Astrocyte of the spinal cord (primary cell): ENCODE results near the gene PABPC3.

Experiments used
- DNase-seq: peaks from one replicate; pipeline ENCODE4 v3.0.0; 2011; ENCODE audit warnings: low read depth, low spot score
- H3K4me3 ChIP-seq: 2 replicates; pipeline ENCODE4 v1.5.1; 2011; ENCODE audit warnings: low read depth, mild to moderate bottlenecking, low read length, moderate library complexity
- in situ Hi-C: cut with HindIII; loops from 2 replicates; pipeline ENCODE4 v1.10.0; 2017; ENCODE audit warnings: low sequenced_read_pairs
- TF ChIP-seq, protein P1 (sequence below): IDR thresholded peaks from 2 replicates; pipeline ENCODE4 v1.5.1; 2012; ENCODE audit warnings: low read depth, mild to moderate bottlenecking, low read length, inconsistent platforms

PABPC3 gene

DNA sequence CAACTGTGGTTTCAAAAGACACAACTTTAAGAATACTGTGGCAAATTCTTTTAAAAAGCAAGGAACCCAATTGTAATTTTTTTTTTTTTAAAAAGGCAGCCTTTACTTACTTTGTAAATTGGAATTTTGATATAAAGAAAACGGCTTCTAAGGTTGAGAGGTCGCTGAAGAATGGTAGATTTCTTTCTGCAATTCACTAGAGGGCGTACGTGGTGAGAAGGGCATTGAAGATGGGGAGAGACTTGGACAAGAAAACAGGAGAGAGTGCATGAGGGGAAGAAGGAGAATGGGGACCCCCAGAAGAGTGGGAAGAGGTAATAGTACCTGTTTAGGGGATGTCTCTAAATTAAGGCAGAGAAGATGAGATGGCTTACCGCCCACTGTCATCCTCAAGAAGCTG lies 33.5 kb upstream of the PABPC3 start:
- no peak overlapping the region for H3K4me3 ChIP-seq
- in situ Hi-C loops = no loop called here
- TF ChIP-seq, protein P1, sequence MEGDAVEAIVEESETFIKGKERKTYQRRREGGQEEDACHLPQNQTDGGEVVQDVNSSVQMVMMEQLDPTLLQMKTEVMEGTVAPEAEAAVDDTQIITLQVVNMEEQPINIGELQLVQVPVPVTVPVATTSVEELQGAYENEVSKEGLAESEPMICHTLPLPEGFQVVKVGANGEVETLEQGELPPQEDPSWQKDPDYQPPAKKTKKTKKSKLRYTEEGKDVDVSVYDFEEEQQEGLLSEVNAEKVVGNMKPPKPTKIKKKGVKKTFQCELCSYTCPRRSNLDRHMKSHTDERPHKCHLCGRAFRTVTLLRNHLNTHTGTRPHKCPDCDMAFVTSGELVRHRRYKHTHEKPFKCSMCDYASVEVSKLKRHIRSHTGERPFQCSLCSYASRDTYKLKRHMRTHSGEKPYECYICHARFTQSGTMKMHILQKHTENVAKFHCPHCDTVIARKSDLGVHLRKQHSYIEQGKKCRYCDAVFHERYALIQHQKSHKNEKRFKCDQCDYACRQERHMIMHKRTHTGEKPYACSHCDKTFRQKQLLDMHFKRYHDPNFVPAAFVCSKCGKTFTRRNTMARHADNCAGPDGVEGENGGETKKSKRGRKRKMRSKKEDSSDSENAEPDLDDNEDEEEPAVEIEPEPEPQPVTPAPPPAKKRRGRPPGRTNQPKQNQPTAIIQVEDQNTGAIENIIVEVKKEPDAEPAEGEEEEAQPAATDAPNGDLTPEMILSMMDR = no peak
- no peak for DNase-seq

DNA sequence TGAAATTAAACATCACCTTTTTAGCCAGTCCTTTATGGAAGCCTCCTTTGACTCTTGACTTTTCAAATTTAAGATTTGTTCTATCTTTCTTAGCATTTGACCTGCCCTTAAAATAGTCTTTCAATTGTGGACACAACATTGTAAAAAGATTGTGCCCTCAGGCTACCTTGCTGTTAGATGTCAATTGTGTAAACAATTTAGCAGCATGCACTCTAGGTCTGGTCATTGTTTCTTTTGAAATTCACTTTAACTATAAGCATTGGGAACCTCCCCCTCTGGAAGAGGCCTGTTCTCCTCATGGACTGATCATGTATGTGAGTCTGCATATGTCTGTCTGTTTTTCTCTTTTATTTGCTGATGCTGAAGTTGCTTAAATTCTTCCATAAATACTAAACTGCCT lies 31.5 kb upstream of the PABPC3 start:
- no peak overlapping the region for H3K4me3 ChIP-seq
- no peak for DNase-seq
- TF ChIP-seq, protein P1 = no peak
- in situ Hi-C loops = no loop called here

DNA sequence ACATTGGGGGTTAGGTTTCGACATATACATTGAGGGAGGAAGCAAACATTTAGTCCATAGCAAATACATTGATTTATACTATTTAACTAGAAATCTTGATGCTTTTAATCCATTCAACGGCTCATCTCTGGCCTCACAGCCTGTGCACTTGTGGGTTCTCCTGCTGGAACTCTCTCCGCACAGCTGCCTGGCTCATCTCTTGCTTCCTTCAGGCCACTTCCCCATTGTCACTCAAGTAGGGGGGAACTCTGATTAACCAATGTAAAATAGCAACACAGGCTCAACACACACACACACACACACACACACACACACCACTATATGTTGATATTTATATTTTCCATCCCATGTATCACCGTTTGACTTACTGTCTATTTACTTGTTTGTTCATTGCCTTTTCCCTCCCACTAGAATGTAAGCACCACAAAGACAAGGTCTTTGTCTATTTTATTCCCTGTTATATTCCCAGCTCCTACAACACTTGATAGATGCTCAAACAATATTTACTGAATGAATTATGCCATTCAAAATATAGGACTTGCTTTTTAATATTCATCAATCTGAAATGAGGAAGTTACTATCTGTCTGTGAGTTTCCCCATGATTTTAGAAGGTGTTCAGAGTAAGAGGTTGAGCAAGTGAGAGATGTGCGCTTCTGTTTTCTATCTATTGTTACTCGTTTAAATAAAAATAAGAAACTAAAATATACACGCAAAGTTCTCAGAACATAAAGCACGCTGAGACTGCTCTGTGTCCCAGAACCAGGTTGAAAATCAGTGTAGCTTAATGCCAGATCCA lies 29.8 kb upstream of the PABPC3 start:
- in situ Hi-C loops = no loop called here
- H3K4me3 ChIP-seq = no peak overlapping the region
- TF ChIP-seq, protein P1 = no peak
- DNase-seq = no peak

DNA sequence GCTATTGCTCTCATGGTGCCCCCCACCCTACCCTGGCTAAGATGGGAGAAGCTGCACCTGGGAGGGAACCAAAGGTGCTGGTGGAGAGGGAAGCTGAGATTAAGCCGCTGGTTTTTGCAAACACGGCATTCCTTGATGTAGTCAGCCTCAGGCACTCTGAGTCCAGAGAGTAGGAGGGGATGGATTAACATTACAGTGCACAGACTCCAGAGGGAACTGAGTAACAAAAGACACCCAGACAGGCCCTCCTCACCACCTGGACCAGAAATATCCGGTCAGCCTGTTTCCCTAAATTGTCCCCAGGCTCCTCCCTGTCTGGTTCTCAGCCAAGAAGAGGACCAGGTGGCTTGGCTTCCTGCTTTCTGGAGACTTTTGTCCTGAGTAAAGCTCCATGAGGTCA lies 28.9 kb upstream of the PABPC3 start:
- in situ Hi-C loops = no loop called here
- no peak overlapping the region for H3K4me3 ChIP-seq
- TF ChIP-seq, protein P1 = no peak
- DNase-seq = no peak

DNA sequence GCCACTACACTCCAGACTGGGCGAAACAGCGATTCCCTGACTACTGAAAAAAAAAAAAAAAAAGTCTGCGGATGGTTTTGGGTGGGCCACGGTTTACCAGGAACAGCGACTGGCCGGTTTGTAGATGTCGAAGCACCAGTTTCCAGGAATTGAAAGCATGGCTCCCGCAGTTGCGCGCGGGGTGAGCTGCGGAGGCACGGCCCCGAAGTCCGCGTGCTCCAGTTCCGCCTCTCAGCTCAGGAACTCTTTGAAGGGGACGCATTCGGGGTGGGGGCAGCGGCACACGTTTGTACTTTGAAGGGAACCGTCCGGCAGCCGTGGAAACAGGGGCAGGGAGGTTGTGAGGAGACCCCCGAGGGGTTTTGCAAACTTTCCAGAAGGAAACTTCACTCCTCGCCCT lies 27.1 kb upstream of the PABPC3 start:
- DNase-seq = no peak
- H3K4me3 ChIP-seq = no peak overlapping the region
- TF ChIP-seq, protein P1 = no peak
- in situ Hi-C loops = no loop called here

DNA sequence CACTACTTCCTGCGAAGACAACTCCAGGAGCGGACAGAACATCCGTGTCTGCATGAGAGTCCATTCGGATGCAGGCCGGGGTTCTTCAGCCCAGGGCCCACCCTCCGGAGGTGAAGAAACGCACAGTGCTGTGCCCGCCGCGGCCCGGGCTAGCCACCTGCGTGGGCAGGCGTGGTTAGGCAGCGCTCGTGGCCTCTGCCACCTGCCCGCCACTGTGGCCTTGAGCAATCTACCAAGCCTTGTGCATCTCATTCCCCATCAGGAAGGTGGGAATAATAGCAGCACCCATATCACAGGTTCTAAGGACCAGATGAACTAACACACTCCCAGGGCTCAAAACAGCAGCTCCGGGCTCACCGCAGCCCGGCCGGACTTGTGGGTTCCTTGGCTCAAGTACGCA lies 26.7 kb upstream of the PABPC3 start:
- H3K4me3 ChIP-seq = no peak overlapping the region
- DNase-seq = no peak
- TF ChIP-seq, protein P1 = no peak
- in situ Hi-C loops = no loop called here
